HUDEP-2 (cell line): Measurements from ENCODE around the gene AIFM3.

ENCODE experiments used
- DNase-seq, 76 experiments: peaks; one replicate each; lab custom pipeline; 2025; ENCODE audit not compliant: unreplicated experiment in 76 of 76; lab: John Stamatoyannopoulos, UW

Gene AIFM3

GRCh38 chr22:21022955-21023614, 56.0 kb downstream of the AIFM3 start:
- no peak for DNase-seq

DNA sequence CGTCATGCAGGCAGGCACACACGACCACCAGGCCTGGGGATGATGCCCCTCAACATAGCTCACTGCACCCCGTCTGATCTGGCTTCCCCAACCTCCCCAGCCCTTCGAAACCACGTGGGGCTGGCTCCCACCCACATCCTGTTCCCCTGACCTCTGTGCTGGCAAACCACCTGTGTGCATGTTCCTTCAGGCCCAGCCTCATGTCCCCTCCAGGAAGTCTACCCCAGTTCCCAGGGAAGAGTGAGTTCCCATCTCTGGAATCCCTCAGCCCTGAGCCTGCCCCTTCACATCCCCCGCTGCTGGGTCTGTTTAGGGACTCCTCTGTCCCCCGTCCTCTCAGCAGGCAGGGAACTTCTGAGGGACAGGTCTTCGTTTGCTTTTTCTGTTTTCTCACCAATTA, 58.2 kb downstream of the AIFM3 start:
- DNase-seq: no peak

DNA sequence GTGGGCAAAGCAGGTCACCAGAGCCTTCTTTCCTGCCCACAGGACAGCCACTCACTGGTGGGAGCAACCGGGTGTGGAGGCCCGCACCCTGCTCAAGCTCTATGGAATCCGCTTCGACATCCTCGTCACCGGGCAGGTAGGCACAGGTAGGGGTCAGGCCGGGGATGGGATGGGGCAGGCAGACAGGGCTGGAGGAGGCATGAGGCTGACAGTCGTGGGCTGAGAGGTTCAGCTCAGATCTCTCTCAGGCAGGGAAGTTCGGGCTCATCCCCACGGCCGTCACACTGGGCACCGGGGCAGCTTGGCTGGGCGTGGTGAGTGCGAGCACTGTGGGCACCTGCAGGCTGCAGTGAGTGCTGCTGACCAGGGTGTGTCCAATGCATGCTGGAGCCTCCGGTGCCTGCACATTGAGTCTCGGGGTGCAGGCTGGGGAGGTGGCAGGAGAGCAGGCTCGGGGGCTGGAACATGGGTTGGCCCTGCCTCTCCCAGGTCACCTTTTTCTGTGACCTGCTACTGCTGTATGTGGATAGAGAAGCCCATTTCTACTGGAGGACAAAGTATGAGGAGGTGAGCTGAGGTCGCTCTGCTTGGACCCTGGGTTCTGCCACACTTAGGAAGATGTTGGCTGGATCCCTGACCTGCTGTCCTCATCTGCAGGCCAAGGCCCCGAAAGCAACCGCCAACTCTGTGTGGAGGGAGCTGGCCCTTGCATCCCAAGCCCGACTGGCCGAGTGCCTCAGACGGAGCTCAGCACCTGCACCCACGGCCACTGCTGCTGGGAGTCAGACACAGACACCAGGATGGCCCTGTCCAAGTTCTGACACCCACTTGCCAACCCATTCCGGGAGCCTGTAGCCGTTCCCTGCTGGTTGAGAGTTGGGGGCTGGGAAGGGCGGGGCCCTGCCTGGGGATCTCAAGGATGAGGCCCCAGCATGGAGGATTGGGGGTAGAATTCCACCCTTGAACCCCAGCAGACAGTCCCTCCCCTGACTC, 59.0 kb downstream of the AIFM3 start:
- DNase-seq: no peak

DNA sequence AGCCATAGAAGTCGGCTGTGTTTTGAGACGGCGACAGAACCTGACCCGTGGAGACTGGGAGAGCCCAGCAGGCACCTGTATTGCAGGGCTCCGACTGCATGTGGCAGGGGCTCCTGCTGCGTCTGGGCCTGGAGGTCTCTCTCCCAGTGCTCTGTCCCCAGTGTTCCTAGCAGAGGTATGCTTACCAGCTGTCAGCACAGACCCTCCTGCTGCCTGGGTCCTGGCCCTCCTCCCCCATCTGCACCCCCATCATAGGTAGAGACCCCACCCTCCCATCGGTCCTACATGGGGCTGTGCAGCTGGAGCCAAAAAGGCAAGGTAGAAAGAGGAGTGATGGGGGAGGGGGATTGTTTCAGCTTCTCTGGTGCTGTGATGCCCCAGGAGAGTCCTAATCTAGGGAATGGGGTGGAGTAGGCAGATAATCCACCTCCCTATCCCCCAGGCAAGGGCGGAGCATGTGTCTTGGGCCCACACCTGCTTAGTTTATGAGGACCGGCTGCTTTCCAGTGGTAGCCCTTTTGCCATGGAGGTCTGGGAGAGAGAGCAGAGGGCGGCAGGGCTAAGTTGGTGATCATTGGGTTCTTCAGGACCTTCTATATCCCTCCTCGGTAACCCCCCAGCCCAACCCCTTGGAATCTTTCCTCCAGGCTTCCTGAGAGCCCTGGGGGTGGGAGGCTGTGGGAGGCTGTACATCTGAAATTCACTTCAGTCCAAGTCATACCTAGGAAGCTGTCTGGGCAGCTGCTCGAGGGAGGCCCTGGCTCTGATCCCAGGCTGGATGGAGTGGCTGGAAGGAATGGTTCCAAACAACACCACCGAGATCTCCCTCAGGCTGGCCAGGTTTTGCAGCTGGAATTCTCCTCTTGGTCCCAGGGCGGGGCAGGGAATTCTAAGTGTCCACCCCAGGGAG, 60.0 kb downstream of the AIFM3 start:
- no peak for DNase-seq

DNA sequence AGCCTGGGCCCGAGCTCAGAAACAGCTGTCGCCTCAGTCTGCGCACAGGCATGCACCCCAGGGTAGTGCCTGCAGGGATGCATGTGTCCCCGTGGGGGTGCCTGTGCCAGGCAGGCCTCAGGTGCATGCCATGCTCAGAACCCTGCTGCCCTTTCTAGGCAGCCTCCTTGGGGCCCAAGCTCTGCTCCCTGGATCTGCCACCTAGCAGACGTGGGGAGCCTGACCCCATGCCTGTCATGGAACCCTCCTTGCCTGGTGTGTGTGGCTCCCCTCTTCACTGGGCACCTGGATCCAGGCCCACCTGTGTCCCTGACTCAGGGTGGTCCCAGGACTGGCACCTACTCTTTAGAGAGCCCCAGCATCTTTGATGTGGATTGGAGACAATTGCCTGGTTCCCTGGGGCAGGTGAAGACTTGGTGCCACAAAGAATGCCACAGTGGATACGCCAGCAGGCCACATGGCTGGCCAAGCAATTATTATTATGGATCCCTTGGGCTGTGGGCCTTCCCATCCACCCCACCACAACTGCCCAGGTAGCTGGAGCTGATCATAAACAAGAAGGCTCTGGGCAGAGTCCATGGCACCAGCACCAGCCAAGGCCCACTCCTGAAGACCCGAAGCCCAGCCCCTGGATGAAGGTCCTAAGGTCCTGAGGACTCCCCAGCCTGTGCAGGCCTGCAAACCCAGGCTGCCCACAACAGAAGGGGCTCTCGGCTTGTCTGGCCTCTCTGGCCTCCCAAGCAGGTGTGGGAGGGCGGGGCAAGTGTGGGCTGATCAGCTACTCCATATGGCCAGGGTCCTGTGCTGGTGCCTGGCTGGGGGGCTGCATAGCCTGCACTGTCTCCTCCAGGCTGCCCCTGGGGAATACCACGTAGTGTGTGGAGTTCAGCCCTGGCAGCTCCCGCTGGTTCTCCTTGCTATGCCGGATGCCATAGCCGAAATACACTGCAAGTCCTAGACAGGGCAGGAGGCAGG, 61.5 kb downstream of the AIFM3 start:
- DNase-seq: no peak

DNA sequence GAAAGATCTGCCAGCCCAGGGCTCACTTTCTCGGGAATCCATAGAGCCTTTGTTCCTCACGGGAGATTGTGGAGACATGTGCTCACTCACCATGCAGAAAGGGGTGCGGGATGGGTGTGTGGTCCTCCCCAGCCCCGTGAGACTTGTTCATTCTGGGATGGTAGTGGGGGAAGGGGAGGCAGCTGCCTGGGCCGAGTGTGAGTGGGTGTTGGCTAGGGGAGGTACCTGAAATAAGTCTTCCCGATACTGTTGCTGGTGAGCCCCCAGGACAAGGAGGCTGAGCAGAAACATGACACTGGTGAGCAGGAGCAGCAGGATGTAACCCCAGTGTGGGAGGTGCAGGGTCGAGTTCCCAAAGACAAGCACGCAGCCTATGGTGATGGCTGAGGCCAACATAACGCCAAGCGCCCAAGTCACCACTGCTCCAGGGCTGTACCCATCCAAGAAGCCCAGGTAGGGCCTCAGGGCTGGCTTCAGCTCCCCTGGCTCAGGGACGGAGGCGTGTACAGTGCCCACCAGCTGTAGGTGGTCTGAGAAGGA, 62.5 kb downstream of the AIFM3 start:
- no peak for DNase-seq

- DNase-seq: no peak
Measured at GRCh38 chr22:21030032-21030431, 63.0 kb downstream of the AIFM3 start.
